Neural cell (in vitro differentiated cells): ENCODE results near the gene P4HTM.

Experiments
- CTCF ChIP-seq: fragments of 450-650 bp; IDR thresholded peaks from 2 replicates; pipeline ENCODE4 v1.5.1; 2014; ENCODE audit warnings: antibody characterized with exemption, mild to moderate bottlenecking, moderate library complexity; ENCODE audit not compliant: poor library complexity, severe bottlenecking
- EZH2 ChIP-seq: fragments of 200-600, 300-800 bp; shearing (Covaris generic), sonication (generic); IDR thresholded peaks from 2 replicates; pipeline ENCODE4 v1.6.1; 2014; ENCODE audit warnings: antibody characterized with exemption, low read length, borderline replicate concordance, mild to moderate bottlenecking; ENCODE audit not compliant: insufficient read depth, poor library complexity, severe bottlenecking
- RAD21 ChIP-seq: fragments of 450-650 bp; conservative IDR thresholded peaks from 2 replicates; pipeline ENCODE4 v1.6.1; 2014; ENCODE audit warnings: antibody characterized with exemption, mild to moderate bottlenecking, moderate library complexity
- REST ChIP-seq: IDR thresholded peaks from 2 replicates; pipeline ENCODE4 v1.6.1; 2012; ENCODE audit warnings: borderline replicate concordance
- SMC3 ChIP-seq: fragments of 450-650 bp; conservative IDR thresholded peaks from 2 replicates; pipeline ENCODE4 v1.6.1; 2014; ENCODE audit warnings: antibody characterized with exemption, mild to moderate bottlenecking, moderate library complexity; ENCODE audit not compliant: poor library complexity

GRCh38 chr3:49025005-49025792 is 35.2 kb downstream of the P4HTM start:
- TF ChIP-seq REST (no peak), CTCF (no peak), SMC3 (no peak), EZH2 (no peak), RAD21 (no peak)
